ENCODE measurements around the gene PDK2.

PDK2 gene

DNA sequence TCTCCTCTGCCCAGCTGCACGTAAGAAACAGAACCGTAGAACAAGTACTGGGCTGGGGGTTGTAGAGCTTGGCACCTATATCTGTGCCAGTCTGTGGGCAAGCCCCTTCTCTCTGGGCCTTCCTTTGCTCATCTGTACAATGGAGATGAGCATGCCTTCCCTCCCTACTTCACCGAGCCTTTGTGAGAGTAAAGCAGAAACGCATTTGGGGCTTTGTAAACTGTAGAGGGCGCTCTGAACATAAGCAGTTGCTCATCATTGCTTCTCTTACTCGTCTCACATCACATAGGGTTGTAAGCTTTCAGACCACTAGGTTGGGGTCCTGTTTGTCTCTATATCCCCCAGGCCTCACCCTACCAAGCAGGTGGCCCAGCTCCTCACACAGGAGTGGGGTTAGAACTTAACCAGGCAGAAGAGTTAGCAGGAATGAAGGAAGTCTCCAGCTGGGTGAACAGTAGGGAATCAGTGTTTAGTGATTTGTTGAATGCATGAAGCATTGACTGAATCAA, 19.8 kb downstream of the PDK2 start (continued):
- TF ChIP-seq, protein P1, sequence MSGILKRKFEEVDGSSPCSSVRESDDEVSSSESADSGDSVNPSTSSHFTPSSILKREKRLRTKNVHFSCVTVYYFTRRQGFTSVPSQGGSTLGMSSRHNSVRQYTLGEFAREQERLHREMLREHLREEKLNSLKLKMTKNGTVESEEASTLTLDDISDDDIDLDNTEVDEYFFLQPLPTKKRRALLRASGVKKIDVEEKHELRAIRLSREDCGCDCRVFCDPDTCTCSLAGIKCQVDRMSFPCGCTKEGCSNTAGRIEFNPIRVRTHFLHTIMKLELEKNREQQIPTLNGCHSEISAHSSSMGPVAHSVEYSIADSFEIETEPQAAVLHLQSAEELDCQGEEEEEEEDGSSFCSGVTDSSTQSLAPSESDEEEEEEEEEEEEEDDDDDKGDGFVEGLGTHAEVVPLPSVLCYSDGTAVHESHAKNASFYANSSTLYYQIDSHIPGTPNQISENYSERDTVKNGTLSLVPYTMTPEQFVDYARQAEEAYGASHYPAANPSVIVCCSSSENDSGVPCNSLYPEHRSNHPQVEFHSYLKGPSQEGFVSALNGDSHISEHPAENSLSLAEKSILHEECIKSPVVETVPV (CRISPR knock-in tag; IDR thresholded peaks at IDR 0.05) = no peak
- no peak for TF ChIP-seq CSDC2 (CRISPR knock-in tag; IDR thresholded peaks at IDR 0.05)
- no peak for TF ChIP-seq RARB (CRISPR knock-in tag; IDR thresholded peaks at IDR 0.05)
- no peak for TF ChIP-seq ARNTL (CRISPR knock-in tag; IDR thresholded peaks at IDR 0.05; ENCODE audit: borderline replicate concordance, low read depth)

DNA sequence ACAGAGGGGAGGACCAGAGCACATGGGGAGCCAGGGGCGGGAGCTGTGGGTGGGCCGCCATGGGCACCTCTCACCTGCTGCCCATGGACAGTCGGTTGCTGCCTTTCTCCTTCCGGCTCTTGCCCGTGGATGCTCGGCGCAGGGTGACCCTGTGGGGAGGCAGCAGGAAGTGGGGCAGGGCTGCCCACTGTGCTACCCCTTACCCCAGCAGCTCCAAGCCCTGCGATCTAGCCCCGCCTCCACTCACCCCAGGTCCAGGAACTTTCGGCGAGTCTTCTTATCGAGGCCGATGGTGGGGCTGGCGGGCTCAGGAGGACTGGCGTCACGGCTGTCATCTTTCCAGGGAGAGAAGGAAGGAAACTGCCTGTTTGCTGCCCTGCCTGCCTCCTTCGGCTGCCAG, 20.6 kb downstream of the PDK2 start:
- no peak for ATAC-seq
- no peak for TF ChIP-seq ZNF565 (CRISPR knock-in tag; conservative IDR thresholded peaks at IDR 0.05; ENCODE audit: low read depth)
- TF ChIP-seq, protein P2, sequence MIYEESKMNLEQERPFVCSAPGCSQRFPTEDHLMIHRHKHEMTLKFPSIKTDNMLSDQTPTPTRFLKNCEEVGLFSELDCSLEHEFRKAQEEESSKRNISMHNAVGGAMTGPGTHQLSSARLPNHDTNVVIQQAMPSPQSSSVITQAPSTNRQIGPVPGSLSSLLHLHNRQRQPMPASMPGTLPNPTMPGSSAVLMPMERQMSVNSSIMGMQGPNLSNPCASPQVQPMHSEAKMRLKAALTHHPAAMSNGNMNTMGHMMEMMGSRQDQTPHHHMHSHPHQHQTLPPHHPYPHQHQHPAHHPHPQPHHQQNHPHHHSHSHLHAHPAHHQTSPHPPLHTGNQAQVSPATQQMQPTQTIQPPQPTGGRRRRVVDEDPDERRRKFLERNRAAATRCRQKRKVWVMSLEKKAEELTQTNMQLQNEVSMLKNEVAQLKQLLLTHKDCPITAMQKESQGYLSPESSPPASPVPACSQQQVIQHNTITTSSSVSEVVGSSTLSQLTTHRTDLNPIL (CRISPR knock-in tag; IDR thresholded peaks at IDR 0.05; ENCODE audit: low read depth) = no peak
- TF ChIP-seq ZFP3 (CRISPR knock-in tag; IDR thresholded peaks at IDR 0.05) = no peak
- no peak for TF ChIP-seq SNAI2 (CRISPR knock-in tag; IDR thresholded peaks at IDR 0.05)
- TF ChIP-seq OSR1 (CRISPR knock-in tag; IDR thresholded peaks at IDR 0.05) = no peak
- no peak for TF ChIP-seq PPARA (CRISPR knock-in tag; IDR thresholded peaks at IDR 0.05; ENCODE audit: borderline replicate concordance)
- no peak for TF ChIP-seq TCF4 (CRISPR knock-in tag; IDR thresholded peaks at IDR 0.05; ENCODE audit: borderline replicate concordance)
- TF ChIP-seq, protein P1 (CRISPR knock-in tag; IDR thresholded peaks at IDR 0.05) = no peak
- no peak for TF ChIP-seq RARB (CRISPR knock-in tag; IDR thresholded peaks at IDR 0.05)
- TF ChIP-seq CSDC2 (CRISPR knock-in tag; IDR thresholded peaks at IDR 0.05) = no peak
- TF ChIP-seq, protein P3, sequence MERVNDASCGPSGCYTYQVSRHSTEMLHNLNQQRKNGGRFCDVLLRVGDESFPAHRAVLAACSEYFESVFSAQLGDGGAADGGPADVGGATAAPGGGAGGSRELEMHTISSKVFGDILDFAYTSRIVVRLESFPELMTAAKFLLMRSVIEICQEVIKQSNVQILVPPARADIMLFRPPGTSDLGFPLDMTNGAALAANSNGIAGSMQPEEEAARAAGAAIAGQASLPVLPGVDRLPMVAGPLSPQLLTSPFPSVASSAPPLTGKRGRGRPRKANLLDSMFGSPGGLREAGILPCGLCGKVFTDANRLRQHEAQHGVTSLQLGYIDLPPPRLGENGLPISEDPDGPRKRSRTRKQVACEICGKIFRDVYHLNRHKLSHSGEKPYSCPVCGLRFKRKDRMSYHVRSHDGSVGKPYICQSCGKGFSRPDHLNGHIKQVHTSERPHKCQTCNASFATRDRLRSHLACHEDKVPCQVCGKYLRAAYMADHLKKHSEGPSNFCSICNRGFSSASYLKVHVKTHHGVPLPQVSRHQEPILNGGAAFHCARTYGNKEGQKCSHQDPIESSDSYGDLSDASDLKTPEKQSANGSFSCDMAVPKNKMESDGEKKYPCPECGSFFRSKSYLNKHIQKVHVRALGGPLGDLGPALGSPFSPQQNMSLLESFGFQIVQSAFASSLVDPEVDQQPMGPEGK (CRISPR knock-in tag; IDR thresholded peaks at IDR 0.05; ENCODE audit: borderline replicate concordance) = no peak
- TF ChIP-seq, protein P4, sequence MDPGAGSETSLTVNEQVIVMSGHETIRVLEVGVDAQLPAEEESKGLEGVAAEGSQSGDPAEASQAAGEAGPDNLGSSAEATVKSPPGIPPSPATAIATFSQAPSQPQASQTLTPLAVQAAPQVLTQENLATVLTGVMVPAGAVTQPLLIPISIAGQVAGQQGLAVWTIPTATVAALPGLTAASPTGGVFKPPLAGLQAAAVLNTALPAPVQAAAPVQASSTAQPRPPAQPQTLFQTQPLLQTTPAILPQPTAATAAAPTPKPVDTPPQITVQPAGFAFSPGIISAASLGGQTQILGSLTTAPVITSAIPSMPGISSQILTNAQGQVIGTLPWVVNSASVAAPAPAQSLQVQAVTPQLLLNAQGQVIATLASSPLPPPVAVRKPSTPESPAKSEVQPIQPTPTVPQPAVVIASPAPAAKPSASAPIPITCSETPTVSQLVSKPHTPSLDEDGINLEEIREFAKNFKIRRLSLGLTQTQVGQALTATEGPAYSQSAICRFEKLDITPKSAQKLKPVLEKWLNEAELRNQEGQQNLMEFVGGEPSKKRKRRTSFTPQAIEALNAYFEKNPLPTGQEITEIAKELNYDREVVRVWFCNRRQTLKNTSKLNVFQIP (CRISPR knock-in tag; IDR thresholded peaks at IDR 0.05; ENCODE audit: borderline replicate concordance, low read depth) = no peak
- no peak for TF ChIP-seq TOX (CRISPR knock-in tag; IDR thresholded peaks at IDR 0.05; ENCODE audit: borderline replicate concordance)
- TF ChIP-seq GLIS3 (CRISPR knock-in tag; IDR thresholded peaks at IDR 0.05) = no peak
- no peak for TF ChIP-seq ZNF8 (CRISPR knock-in tag; IDR thresholded peaks at IDR 0.05)
- no peak for TF ChIP-seq ZFP30 (CRISPR knock-in tag; IDR thresholded peaks at IDR 0.05)
- no peak for TF ChIP-seq ESRRG (CRISPR knock-in tag; IDR thresholded peaks at IDR 0.05)

DNA sequence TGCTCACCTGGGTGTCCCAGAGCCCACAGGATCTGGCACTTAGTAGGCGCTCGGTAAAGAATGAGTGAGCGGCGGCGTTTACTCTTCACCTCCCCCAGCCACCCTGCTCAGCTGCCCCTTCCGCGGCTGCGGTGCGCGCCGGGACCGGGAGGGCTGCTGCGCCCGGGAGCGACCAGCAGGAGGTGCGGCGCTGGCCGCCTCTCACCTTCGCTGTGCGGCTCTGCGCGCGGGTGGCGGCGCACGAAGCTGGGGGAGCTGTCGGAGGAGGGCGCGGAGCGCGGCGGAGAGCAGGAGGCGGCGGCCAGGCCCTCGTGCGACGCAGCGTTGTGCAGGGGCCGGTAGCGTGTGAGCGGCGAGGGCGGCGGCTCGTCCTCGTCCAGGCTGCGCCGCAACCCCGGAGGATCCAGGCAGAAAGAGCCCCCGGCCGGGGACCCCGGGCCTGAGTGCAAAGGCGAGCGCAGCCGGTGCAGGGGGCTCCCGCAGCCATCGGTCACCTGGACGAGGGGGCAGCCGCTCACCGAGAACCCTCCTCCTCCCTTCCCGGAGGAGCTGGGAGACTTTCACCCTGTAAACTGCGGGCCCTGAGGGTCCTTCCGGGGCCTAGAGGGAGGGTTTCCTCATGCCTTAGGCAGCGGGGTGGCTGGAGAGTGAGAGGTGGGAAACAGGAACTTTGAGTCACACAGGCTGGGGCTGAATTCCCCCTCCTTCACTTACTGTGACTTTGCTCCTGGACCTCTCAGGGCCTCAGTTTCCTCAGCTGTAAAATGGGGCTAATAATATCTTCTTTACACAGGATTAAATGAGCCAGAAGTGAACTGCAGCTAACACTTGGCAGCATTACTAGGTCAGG, 22.3 kb downstream of the PDK2 start:
- no peak for ATAC-seq
- TF ChIP-seq ZC3H10 (CRISPR knock-in tag; IDR thresholded peaks at IDR 0.05) = no peak
- no peak for TF ChIP-seq BACH2 (CRISPR knock-in tag; IDR thresholded peaks at IDR 0.05; ENCODE audit: borderline replicate concordance)
- TF ChIP-seq ISL1 (CRISPR knock-in tag; IDR thresholded peaks at IDR 0.05) = no peak
- no peak for TF ChIP-seq CSDC2 (CRISPR knock-in tag; IDR thresholded peaks at IDR 0.05)
- TF ChIP-seq, protein P2 (CRISPR knock-in tag; IDR thresholded peaks at IDR 0.05; ENCODE audit: low read depth) = no peak
- no peak for TF ChIP-seq ARNTL (CRISPR knock-in tag; IDR thresholded peaks at IDR 0.05; ENCODE audit: borderline replicate concordance, low read depth)
- no peak for TF ChIP-seq GLIS3 (CRISPR knock-in tag; IDR thresholded peaks at IDR 0.05)

All from SK-N-SH treated with all-trans-retinoic acid at 6 μM for 48 hours (cell line).